Activated B cell treated with CpG ODN at 0.5 μM for 24 hours (primary cell): ENCODE results near the gene MYO1A. TPM values are rescaled to one million over a fixed set of nuclear protein-coding genes. Genes with fewer than 3 reads are reported as not detected.

Experiments used
- ATAC-seq: fragments of 200-7000 bp; cut with Tn5 transposase; one replicate; pipeline ENCODE4 v1.10.0; 2021; ENCODE audit warnings: low read depth, mild to moderate bottlenecking, moderate library complexity
- CTCF ChIA-PET: fragments of 350-600 bp; sonication (Branson Sonifier 250); formaldehyde crosslinking; loops from one replicate; lab custom pipeline; 2021; ENCODE audit warnings: antibody characterized with exemption; lab: Charles Lee
- POLR2A ChIA-PET: fragments of 350-600 bp; sonication (Branson Sonifier 250); formaldehyde crosslinking; loops from one replicate; lab custom pipeline; 2021; ENCODE audit warnings: antibody characterized with exemption; lab: Charles Lee
- DNase-seq: peaks from one replicate; pipeline ENCODE4 v3.0.0; 2022
- H3K27ac Mint-ChIP-seq: one replicate; pipeline ENCODE4 v1.8.0; 2020; ENCODE audit warnings: mixed read lengths
- H3K27me3 Mint-ChIP-seq: one replicate; pipeline ENCODE4 v1.8.0; 2021; ENCODE audit warnings: mixed read lengths
- H3K36me3 Mint-ChIP-seq: one replicate; pipeline ENCODE4 v1.8.0; 2021; ENCODE audit warnings: low read depth, mixed read lengths
- H3K4me1 Mint-ChIP-seq: one replicate; pipeline ENCODE4 v1.8.0; 2021; ENCODE audit warnings: mixed read lengths
- H3K4me3 Mint-ChIP-seq: one replicate; pipeline ENCODE4 v1.8.0; 2020; ENCODE audit warnings: mild to moderate bottlenecking, mixed read lengths
- H3K9me3 Mint-ChIP-seq: one replicate; pipeline ENCODE4 v1.8.0; 2020; ENCODE audit warnings: mixed read lengths
- CTCF ChIP-seq: fragments of 200-600 bp; IDR thresholded peaks from one replicate; pipeline ENCODE4 v1.8.0; 2022; ENCODE audit warnings: antibody characterized with exemption, mild to moderate bottlenecking
- intact Hi-C: fragments of 100-400 bp; cut with micrococcal nuclease; formaldehyde crosslinking; loops from one replicate; pipeline ENCODE4 v1.15.1; 2024
- total RNA-seq: library from RNA; stranded (reverse); gene quantifications from 2 replicates; pipeline ENCODE4 v1.2.3, GENCODE V29; 2022

The MYO1A gene
- total RNA-seq, 1 donor from 2014 or later: 0.71 TPM

DNA sequence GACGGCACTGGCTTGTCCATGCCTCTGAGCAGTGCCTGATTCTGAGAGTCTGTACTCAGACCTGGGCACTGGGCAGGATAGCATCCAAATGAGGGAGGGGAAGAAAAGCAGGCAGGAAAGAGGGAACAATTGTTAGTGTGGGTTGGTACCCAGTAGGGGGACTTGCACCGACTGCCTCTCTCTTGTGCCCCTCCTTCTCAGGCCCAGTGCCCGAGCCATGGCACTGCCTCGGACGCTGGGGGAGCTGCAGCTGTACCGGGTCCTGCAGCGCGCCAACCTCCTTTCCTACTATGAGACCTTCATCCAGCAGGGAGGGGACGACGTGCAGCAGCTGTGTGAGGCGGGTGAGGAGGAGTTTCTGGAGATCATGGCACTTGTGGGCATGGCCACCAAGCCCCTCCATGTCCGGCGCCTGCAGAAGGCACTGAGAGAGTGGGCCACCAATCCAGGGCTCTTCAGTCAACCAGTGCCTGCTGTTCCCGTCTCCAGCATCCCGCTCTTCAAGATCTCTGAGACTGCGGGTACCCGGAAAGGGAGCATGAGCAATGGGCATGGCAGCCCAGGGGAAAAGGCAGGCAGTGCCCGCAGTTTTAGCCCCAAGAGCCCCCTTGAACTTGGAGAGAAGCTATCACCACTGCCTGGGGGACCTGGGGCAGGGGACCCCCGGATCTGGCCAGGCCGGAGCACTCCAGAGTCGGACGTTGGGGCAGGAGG lies 41.2 kb upstream of the MYO1A start:
- peaks cover 49% of the 10 kb centered on the region for H3K36me3 Mint-ChIP-seq
- peaks cover 72% of the 10 kb centered on the region for H3K4me1 Mint-ChIP-seq
- POLR2A ChIA-PET: interaction anchor here (16.5 kb wide), 2 partner anchors 13 to 17 kb away, joined by 337 to 692 read pairs; partner anchors contain the start of genes NEMP1 and STAT6
- intact Hi-C loops: no loop called here
- CTCF ChIA-PET: interaction anchor here (0.7 to 10.6 kb wide), 3 partner anchors 21 to 33 kb away, joined by 3 to 102 read pairs (median 11); partner anchors contain the start of gene STAT6
- DNase-seq: no peak
- no peaks in the 10 kb centered on the region for H3K9me3 Mint-ChIP-seq
- H3K27me3 Mint-ChIP-seq: no peaks in the 10 kb centered on the region
- peak overlapping the region; percentile 67 for H3K4me3 Mint-ChIP-seq
- H3K27ac Mint-ChIP-seq: peak overlapping the region; percentile 19
- no peak for ATAC-seq
- no peak for TF ChIP-seq CTCF

DNA sequence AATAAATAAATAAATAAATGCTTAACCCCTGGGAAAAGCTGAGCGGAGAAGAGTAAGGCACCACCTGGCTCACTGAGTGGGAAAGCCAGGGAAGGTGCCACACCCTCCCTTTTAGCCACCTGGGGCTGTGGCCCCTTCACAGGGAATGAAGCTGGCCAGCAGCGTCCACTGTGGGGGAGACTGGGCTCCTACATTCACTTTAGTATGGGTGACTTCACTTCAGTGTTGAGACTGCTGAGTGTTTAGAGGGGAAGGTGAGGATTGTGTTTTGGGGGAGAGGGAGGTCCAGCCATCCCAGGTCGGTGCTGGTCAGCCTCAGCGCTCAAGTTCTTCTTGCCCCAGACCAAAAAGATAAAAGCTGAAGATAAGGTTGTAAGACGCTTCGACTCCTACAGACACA lies 40.6 kb upstream of the MYO1A start:
- Mint-ChIP-seq H3K27ac (peak overlapping the region; percentile 19), H3K9me3 (no peaks in the 10 kb centered on the region), H3K36me3 (peaks cover 44% of the 10 kb centered on the region), H3K27me3 (no peaks in the 10 kb centered on the region), H3K4me1 (peaks cover 72% of the 10 kb centered on the region), H3K4me3 (peak overlapping the region; percentile 67)
- intact Hi-C loops: no loop called here
- ATAC-seq (no peak), DNase-seq (no peak)
- no peak for TF ChIP-seq CTCF
- ChIA-PET POLR2A (interaction anchor here (0.6 to 16.5 kb wide), 4 partner anchors 14 to 364 kb away, joined by 3 to 692 read pairs (median 172); partner anchors contain the start of genes NEMP1 and STAT6), CTCF (interaction anchor here (2.0 to 10.6 kb wide), 2 partner anchors 20 to 21 kb away, joined by 11 to 102 read pairs; partner anchors contain the start of gene STAT6)

- POLR2A ChIA-PET: interaction anchor here (0.6 to 16.5 kb wide), 8 partner anchors 15 to 992 kb away, joined by 3 to 692 read pairs (median 5); partner anchors contain the start of genes NEMP1 and STAT6
- H3K27ac Mint-ChIP-seq: peak overlapping the region; percentile 85
- no peaks in the 10 kb centered on the region for H3K9me3 Mint-ChIP-seq
- no peaks in the 10 kb centered on the region for H3K27me3 Mint-ChIP-seq
- peaks cover 64% of the 10 kb centered on the region for H3K4me1 Mint-ChIP-seq
- ATAC-seq (no peak), DNase-seq (peak; percentile 59)
- H3K36me3 Mint-ChIP-seq: peaks cover 35% of the 10 kb centered on the region
- TF ChIP-seq CTCF: no peak
- CTCF ChIA-PET: interaction anchor here (2.0 to 10.6 kb wide), 2 partner anchors 19 to 22 kb away, joined by 11 to 102 read pairs; partner anchors contain the start of gene STAT6
- intact Hi-C loops: loop anchor here (5.0 kb wide), 2 partner anchors 402 to 972 kb away; partner anchors contain the start of genes PTGES3, RPL41 and ZC3H10
- peak overlapping the region; percentile 91 for H3K4me3 Mint-ChIP-seq
Measured at GRCh38 chr12:57089271-57090245, 39.6 kb upstream of the MYO1A start.

GRCh38 chr12:57088354-57089270 lies 38.7 kb upstream of the MYO1A start, which contains the start of gene NAB2:
NAB2 (plus strand) TSS chr12:57089114; CDS start chr12:57089272, 158 bp downstream.
- Mint-ChIP-seq H3K4me1 (peaks cover 55% of the 10 kb centered on the region), H3K27ac (peak within 1 kb of the TSS; percentile 96)
- ATAC-seq: peak; percentile 66

More at GRCh38 chr12:57088354-57089270, 38.7 kb upstream of the MYO1A start, which contains the start of gene NAB2:
- TF ChIP-seq CTCF: no peak
- Mint-ChIP-seq H3K36me3 (peaks cover 30% of the 10 kb centered on the region), H3K4me3 (peak within 1 kb of the TSS; percentile 91), H3K9me3 (no peaks in the 10 kb centered on the region), H3K27me3 (no peaks in the 10 kb centered on the region)
- CTCF ChIA-PET: interaction anchor here (3.0 to 10.6 kb wide), 2 partner anchors 18 to 23 kb away, joined by 22 to 102 read pairs; partner anchors contain the start of gene STAT6
- POLR2A ChIA-PET: interaction anchor here (0.6 to 16.5 kb wide), 12 partner anchors 14 to 991 kb away, joined by 3 to 692 read pairs (median 3); partner anchors contain the start of genes NEMP1 and STAT6
- peak; percentile 89 for DNase-seq
- intact Hi-C loops: loop anchor here (1.0 to 5.0 kb wide), 4 partner anchors 24 to 971 kb away; partner anchors contain the start of genes PRIM1, PTGES3, RPL41 and ZC3H10
